ENCODE measurements around the gene ETFA.

ETFA gene

GRCh38 chr15:76190070-76190564, 121.2 kb downstream of the ETFA start:
- TF ChIP-seq ZBTB7A (IDR thresholded peaks at IDR 0.05; ENCODE audit: low read depth) (no peak), CEBPB (IDR thresholded peaks at IDR 0.05) (no peak), TCF12 (IDR thresholded peaks at IDR 0.05; ENCODE audit: low read depth) (no peak)

- TF ChIP-seq CEBPB (IDR thresholded peaks at IDR 0.05): no peak
- TF ChIP-seq RAD21 (IDR thresholded peaks at IDR 0.05; ENCODE audit: low read depth): no peak
- TF ChIP-seq EGR1 (IDR thresholded peaks at IDR 0.05): no peak
- TF ChIP-seq FOXM1 (IDR thresholded peaks at IDR 0.05; ENCODE audit: borderline replicate concordance, low read depth): no peak
- TF ChIP-seq ZBTB7A (IDR thresholded peaks at IDR 0.05; ENCODE audit: low read depth): no peak
- no peak for TF ChIP-seq TAF1 (IDR thresholded peaks at IDR 0.05; ENCODE audit: low read depth)
- TF ChIP-seq NFIC (IDR thresholded peaks at IDR 0.05): no peak
- no peak for TF ChIP-seq USF1 (IDR thresholded peaks at IDR 0.05)
- TF ChIP-seq MAX (IDR thresholded peaks at IDR 0.05): no peak
- no peak for TF ChIP-seq EP300 (IDR thresholded peaks at IDR 0.05; ENCODE audit: borderline replicate concordance)
- TF ChIP-seq TCF12 (IDR thresholded peaks at IDR 0.05; ENCODE audit: low read depth): no peak
- no peak for TF ChIP-seq TEAD4 (IDR thresholded peaks at IDR 0.05)
- no peak for TF ChIP-seq YY1 (IDR thresholded peaks at IDR 0.05; ENCODE audit: low read depth)
Measured at GRCh38 chr15:76189106-76189505, 122.2 kb downstream of the ETFA start.

GRCh38 chr15:76187163-76187562, 124.1 kb downstream of the ETFA start:
- TF ChIP-seq TEAD4 (IDR thresholded peaks at IDR 0.05) (no peak), RAD21 (IDR thresholded peaks at IDR 0.05; ENCODE audit: low read depth) (no peak), TCF12 (IDR thresholded peaks at IDR 0.05; ENCODE audit: low read depth) (no peak), TAF1 (IDR thresholded peaks at IDR 0.05; ENCODE audit: low read depth) (no peak), CEBPB (IDR thresholded peaks at IDR 0.05) (no peak), EP300 (IDR thresholded peaks at IDR 0.05; ENCODE audit: borderline replicate concordance) (no peak), EGR1 (IDR thresholded peaks at IDR 0.05) (no peak), YY1 (IDR thresholded peaks at IDR 0.05; ENCODE audit: low read depth) (no peak), NFIC (IDR thresholded peaks at IDR 0.05) (no peak), FOXM1 (IDR thresholded peaks at IDR 0.05; ENCODE audit: borderline replicate concordance, low read depth) (no peak), CREB1 (IDR thresholded peaks at IDR 0.05; ENCODE audit: low read depth) (no peak), USF1 (IDR thresholded peaks at IDR 0.05) (no peak), REST (IDR thresholded peaks at IDR 0.05; ENCODE audit: low read depth) (no peak), MAX (IDR thresholded peaks at IDR 0.05) (no peak), ZBTB7A (IDR thresholded peaks at IDR 0.05; ENCODE audit: low read depth) (no peak)

GRCh38 chr15:76185716-76186115, 125.6 kb downstream of the ETFA start:
- TF ChIP-seq YY1 (IDR thresholded peaks at IDR 0.05; ENCODE audit: low read depth) (no peak), EGR1 (IDR thresholded peaks at IDR 0.05) (no peak), EP300 (IDR thresholded peaks at IDR 0.05; ENCODE audit: borderline replicate concordance) (no peak), MAX (IDR thresholded peaks at IDR 0.05) (no peak), CREB1 (IDR thresholded peaks at IDR 0.05; ENCODE audit: low read depth) (no peak), RAD21 (IDR thresholded peaks at IDR 0.05; ENCODE audit: low read depth) (peak; percentile 83), NFIC (IDR thresholded peaks at IDR 0.05) (no peak), CEBPB (IDR thresholded peaks at IDR 0.05) (no peak), ZBTB7A (IDR thresholded peaks at IDR 0.05; ENCODE audit: low read depth) (no peak), USF1 (IDR thresholded peaks at IDR 0.05) (no peak), TEAD4 (IDR thresholded peaks at IDR 0.05) (peak; percentile 41; the same call in 1 of the 2 replicates), TCF12 (IDR thresholded peaks at IDR 0.05; ENCODE audit: low read depth) (no peak)

GRCh38 chr15:76184650-76185035, 126.6 kb downstream of the ETFA start:
- no peak for TF ChIP-seq YY1 (IDR thresholded peaks at IDR 0.05; ENCODE audit: low read depth)
- no peak for TF ChIP-seq ZBTB7A (IDR thresholded peaks at IDR 0.05; ENCODE audit: low read depth)

GRCh38 chr15:76183930-76184649, 127.2 kb downstream of the ETFA start:
- no peak for TF ChIP-seq ZBTB7A (IDR thresholded peaks at IDR 0.05; ENCODE audit: low read depth)
- TF ChIP-seq TCF12 (IDR thresholded peaks at IDR 0.05; ENCODE audit: low read depth): no peak
- TF ChIP-seq EP300 (IDR thresholded peaks at IDR 0.05; ENCODE audit: borderline replicate concordance): no peak
- TF ChIP-seq NFIC (IDR thresholded peaks at IDR 0.05): no peak

GRCh38 chr15:76181705-76182107, 129.6 kb downstream of the ETFA start:
- TF ChIP-seq TEAD4 (IDR thresholded peaks at IDR 0.05) (no peak), RAD21 (IDR thresholded peaks at IDR 0.05; ENCODE audit: low read depth) (no peak), CEBPB (IDR thresholded peaks at IDR 0.05) (no peak), ZBTB7A (IDR thresholded peaks at IDR 0.05; ENCODE audit: low read depth) (no peak)
